HEK293 (cell line): ENCODE measurements around the gene PHOX2B.

ENCODE experiments used
- CTCF ChIA-PET: fragments of 350-600 bp; formaldehyde crosslinking; extraction: SDS; loops from one replicate; lab custom pipeline; 2021; ENCODE audit warnings: antibody characterized with exemption; lab: Yijun Ruan, JAX
- POLR2A ChIA-PET: fragments of 300-600 bp; formaldehyde crosslinking; extraction: SDS; loops from one replicate; lab custom pipeline; 2020; ENCODE audit warnings: antibody characterized with exemption, inconsistent platforms; lab: Yijun Ruan, JAX
- H3K27ac ChIP-seq: fragments of 200-500 bp; sonication (Bioruptor generic); 2 replicates; pipeline ENCODE4 v1.5.1; 2014; ENCODE audit warnings: low read depth, low read length, control low read depth, inconsistent platforms; ENCODE audit errors: extremely low read depth
- H3K36me3 ChIP-seq, 2 experiments: fragments of 200-500 bp in 1 of 2; sonication (Bioruptor generic) in 1 of 2; 1 replicate in 1 of 2; 2 replicates in 1 of 2; pipeline ENCODE4 v1.5.1; 2014 to 2017; ENCODE audit warnings: inconsistent platforms in 2 of 2, low read length in 2 of 2; ENCODE audit not compliant: control insufficient read depth in 2 of 2, insufficient read depth in 1 of 2
- H3K4me1 ChIP-seq: fragments of 200-500 bp; sonication (Bioruptor generic); 2 replicates; pipeline ENCODE4 v1.5.1; 2014; ENCODE audit warnings: mild to moderate bottlenecking, low read length, inconsistent platforms; ENCODE audit not compliant: control insufficient read depth, insufficient read depth
- H3K4me3 ChIP-seq: 2 replicates; pipeline ENCODE4 v1.5.1; 2011; ENCODE audit warnings: low read depth, mild to moderate bottlenecking, control low read depth, low read length, moderate library complexity
- H3K9me3 ChIP-seq: fragments of 200-500 bp; sonication (Bioruptor generic); 2 replicates; pipeline ENCODE4 v1.5.1; 2014; ENCODE audit warnings: low read depth, low read length, inconsistent platforms; ENCODE audit not compliant: control insufficient read depth, insufficient read depth
- GLIS1 ChIP-seq: fragments of 450-650 bp; formaldehyde crosslinking; IDR thresholded peaks from 2 replicates; pipeline ENCODE4 v1.5.1; 2016; ENCODE audit warnings: missing biosample characterization, missing genetic modification characterization
- KLF1 ChIP-seq: fragments of 450-650 bp; formaldehyde crosslinking; IDR thresholded peaks from 2 replicates; pipeline ENCODE4 v1.5.1; 2016; ENCODE audit warnings: missing biosample characterization, missing genetic modification characterization
- KLF9 ChIP-seq: fragments of 450-650 bp; formaldehyde crosslinking; IDR thresholded peaks from 2 replicates; pipeline ENCODE4 v1.5.1; 2016; ENCODE audit warnings: missing biosample characterization, missing genetic modification characterization, low read depth
- MEIS1 ChIP-seq: sonication (generic); formaldehyde crosslinking; IDR thresholded peaks from 2 replicates; pipeline ENCODE4 v1.8.1; 2022; ENCODE audit warnings: missing genetic modification reagents, mild to moderate bottlenecking, borderline replicate concordance
- SCRT1 ChIP-seq: fragments of 450-650 bp; formaldehyde crosslinking; IDR thresholded peaks from 2 replicates; pipeline ENCODE4 v1.5.1; 2016; ENCODE audit warnings: missing biosample characterization, missing genetic modification characterization, borderline replicate concordance
- WT1 ChIP-seq: fragments of 450-650 bp; formaldehyde crosslinking; IDR thresholded peaks from 2 replicates; pipeline ENCODE4 v1.5.1; 2016; ENCODE audit warnings: missing biosample characterization, missing genetic modification characterization
- YY1 ChIP-seq: fragments of 450-650 bp; formaldehyde crosslinking; IDR thresholded peaks from 2 replicates; pipeline ENCODE4 v1.5.1; 2018; ENCODE audit warnings: missing biosample characterization, missing genetic modification characterization
- ZEB2 ChIP-seq: fragments of 450-650 bp; formaldehyde crosslinking; IDR thresholded peaks from 2 replicates; pipeline ENCODE4 v1.5.1; 2016; ENCODE audit warnings: missing biosample characterization, missing genetic modification characterization
- ZNF169 ChIP-seq: fragments of 450-650 bp; formaldehyde crosslinking; IDR thresholded peaks from 2 replicates; pipeline ENCODE4 v1.5.1; 2016; ENCODE audit warnings: missing biosample characterization, missing genetic modification characterization
- ZNF324 ChIP-seq: fragments of 450-650 bp; formaldehyde crosslinking; IDR thresholded peaks from 2 replicates; pipeline ENCODE4 v1.5.1; 2016; ENCODE audit warnings: missing biosample characterization, missing genetic modification characterization
- ZNF426 ChIP-seq: fragments of 450-650 bp; formaldehyde crosslinking; IDR thresholded peaks from 2 replicates; pipeline ENCODE4 v1.5.1; 2017; ENCODE audit warnings: missing biosample characterization, missing genetic modification characterization, mild to moderate bottlenecking, inconsistent platforms, moderate library complexity
- ZNF561 ChIP-seq: fragments of 450-650 bp; IDR thresholded peaks from 2 replicates; pipeline ENCODE4 v1.5.1; 2018; ENCODE audit warnings: missing biosample characterization, missing genetic modification characterization, borderline replicate concordance
- ZNF600 ChIP-seq: fragments of 450-650 bp; formaldehyde crosslinking; IDR thresholded peaks from 2 replicates; pipeline ENCODE4 v1.5.1; 2016; ENCODE audit warnings: missing biosample characterization, missing genetic modification characterization
- ZNF623 ChIP-seq: fragments of 450-650 bp; formaldehyde crosslinking; IDR thresholded peaks from 2 replicates; pipeline ENCODE4 v1.5.1; 2016; ENCODE audit warnings: missing biosample characterization, missing genetic modification characterization
- ZNF660 ChIP-seq: fragments of 450-650 bp; IDR thresholded peaks from 2 replicates; pipeline ENCODE4 v1.5.1; 2018; ENCODE audit warnings: missing biosample characterization, mild to moderate bottlenecking, missing genetic modification characterization
- ZNF776 ChIP-seq: fragments of 450-650 bp; formaldehyde crosslinking; IDR thresholded peaks from 2 replicates; pipeline ENCODE4 v1.5.0; 2017; ENCODE audit warnings: missing biosample characterization, missing genetic modification characterization, borderline replicate concordance
- ZNF777 ChIP-seq: fragments of 450-650 bp; formaldehyde crosslinking; IDR thresholded peaks from 2 replicates; pipeline ENCODE4 v1.5.1; 2017; ENCODE audit warnings: missing biosample characterization, missing genetic modification characterization, borderline replicate concordance
- ZNF830 ChIP-seq: fragments of 450-650 bp; IDR thresholded peaks from 2 replicates; pipeline ENCODE4 v1.5.0; 2018; ENCODE audit warnings: missing biosample characterization, missing genetic modification characterization, low read depth, mild to moderate bottlenecking, moderate library complexity
- ZXDB ChIP-seq: fragments of 450-650 bp; formaldehyde crosslinking; IDR thresholded peaks from 2 replicates; pipeline ENCODE4 v1.5.1; 2016; ENCODE audit warnings: missing biosample characterization, missing genetic modification characterization
- TF ChIP-seq, protein P1 (sequence below): fragments of 450-650 bp; formaldehyde crosslinking; IDR thresholded peaks from 2 replicates; pipeline ENCODE4 v1.5.1; 2017; ENCODE audit warnings: missing biosample characterization, missing genetic modification characterization
- TF ChIP-seq, protein P2 (sequence below): fragments of 450-650 bp; formaldehyde crosslinking; IDR thresholded peaks from 2 replicates; pipeline ENCODE4 v1.5.1; 2016; ENCODE audit warnings: missing biosample characterization, missing genetic modification characterization
- TF ChIP-seq, protein P3 (sequence below): fragments of 450-650 bp; formaldehyde crosslinking; IDR thresholded peaks from 2 replicates; pipeline ENCODE4 v1.5.1; 2016; ENCODE audit warnings: missing biosample characterization, missing genetic modification characterization
- TF ChIP-seq, protein P4 (sequence below): fragments of 450-650 bp; formaldehyde crosslinking; IDR thresholded peaks from 2 replicates; pipeline ENCODE4 v1.5.1; 2017; ENCODE audit warnings: missing biosample characterization, missing genetic modification characterization

Gene PHOX2B

DNA sequence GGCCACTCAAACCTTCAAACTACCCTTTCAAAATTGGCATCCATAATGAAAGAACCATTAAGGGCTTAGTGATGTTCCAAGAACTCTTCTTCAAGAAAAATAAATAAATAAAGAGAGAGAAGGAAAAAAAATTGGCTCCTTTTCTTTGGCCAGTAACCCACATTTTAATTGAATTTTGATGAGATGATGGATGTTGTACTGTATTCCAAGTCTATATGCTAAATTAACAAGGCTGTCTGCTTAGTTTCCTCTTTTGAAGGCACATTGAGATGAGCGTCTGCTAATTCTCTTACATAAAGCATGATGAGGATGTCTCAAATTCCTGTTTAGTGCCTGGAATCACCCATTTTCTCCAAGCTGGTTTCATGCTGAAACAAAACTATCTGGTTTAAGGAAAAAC is 33.4 kb downstream of the PHOX2B start:
- Histone ChIP-seq H3K9me3 (no peaks in the 10 kb centered on the region), H3K4me1 (no peaks in the 10 kb centered on the region; the same call in 1 of the 2 replicates), H3K36me3 (no peaks in the 10 kb centered on the region), H3K27ac (no peak overlapping the region)
- TF ChIP-seq ZNF561 = no peak
- no peak for TF ChIP-seq YY1
- TF ChIP-seq MEIS1 (CRISPR knock-in tag) = no peak
- TF ChIP-seq ZNF623 (tag by site-specific recombination) = no peak
- TF ChIP-seq GLIS1 (tag by site-specific recombination) = no peak
- TF ChIP-seq ZXDB (tag by site-specific recombination) = no peak
- no peak for TF ChIP-seq ZNF777 (tag by site-specific recombination)
- no peak for TF ChIP-seq KLF9 (tag by site-specific recombination)
- TF ChIP-seq ZNF600 = no peak
- TF ChIP-seq ZNF169 (tag by site-specific recombination) = no peak
- TF ChIP-seq, all 188 proteins: peak for 0
- ChIA-PET CTCF (no interaction called here), POLR2A (no interaction called here)
- no peak overlapping the region for H3K4me3 ChIP-seq

DNA sequence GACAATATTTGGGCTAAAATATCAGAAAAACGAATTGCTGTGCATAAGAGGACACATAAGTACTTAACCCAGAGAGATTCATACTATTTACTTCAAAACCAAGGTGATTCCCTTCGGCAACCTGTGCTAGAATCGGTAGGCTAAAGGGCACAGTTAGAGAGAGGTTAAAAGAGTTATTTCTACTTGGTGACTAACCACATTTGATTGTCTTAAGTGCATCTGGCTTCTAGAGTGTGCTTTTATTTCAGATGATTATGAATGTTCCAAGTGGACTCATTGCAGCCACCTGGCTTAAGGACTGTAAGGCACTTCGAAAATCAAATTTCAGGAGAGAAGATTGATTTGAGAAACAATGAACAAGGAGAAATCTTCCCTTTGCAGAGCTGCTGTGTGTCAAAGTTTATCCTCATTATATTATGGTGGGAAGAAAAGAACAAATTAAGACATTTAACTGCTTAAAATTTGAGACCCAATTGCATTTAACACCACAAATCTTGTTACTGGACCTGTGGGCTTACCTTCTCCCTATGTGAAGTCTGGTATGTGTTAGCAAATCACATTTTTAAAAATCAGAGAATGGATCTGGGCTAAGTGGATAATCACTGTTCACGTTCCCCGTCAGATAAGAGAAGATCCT is 34.0 kb downstream of the PHOX2B start:
- no peaks in the 10 kb centered on the region; the same call in 1 of the 2 replicates for H3K4me1 ChIP-seq
- no peaks in the 10 kb centered on the region for H3K9me3 ChIP-seq
- H3K36me3 ChIP-seq = no peaks in the 10 kb centered on the region
- CTCF ChIA-PET = interaction anchor here (0.7 kb wide), 1 partner anchor 590 kb away, joined by 4 read pairs; no protein-coding TSS in a partner anchor
- H3K4me3 ChIP-seq = no peak overlapping the region
- no peak overlapping the region for H3K27ac ChIP-seq
- POLR2A ChIA-PET = no interaction called here
- TF ChIP-seq, protein P1, sequence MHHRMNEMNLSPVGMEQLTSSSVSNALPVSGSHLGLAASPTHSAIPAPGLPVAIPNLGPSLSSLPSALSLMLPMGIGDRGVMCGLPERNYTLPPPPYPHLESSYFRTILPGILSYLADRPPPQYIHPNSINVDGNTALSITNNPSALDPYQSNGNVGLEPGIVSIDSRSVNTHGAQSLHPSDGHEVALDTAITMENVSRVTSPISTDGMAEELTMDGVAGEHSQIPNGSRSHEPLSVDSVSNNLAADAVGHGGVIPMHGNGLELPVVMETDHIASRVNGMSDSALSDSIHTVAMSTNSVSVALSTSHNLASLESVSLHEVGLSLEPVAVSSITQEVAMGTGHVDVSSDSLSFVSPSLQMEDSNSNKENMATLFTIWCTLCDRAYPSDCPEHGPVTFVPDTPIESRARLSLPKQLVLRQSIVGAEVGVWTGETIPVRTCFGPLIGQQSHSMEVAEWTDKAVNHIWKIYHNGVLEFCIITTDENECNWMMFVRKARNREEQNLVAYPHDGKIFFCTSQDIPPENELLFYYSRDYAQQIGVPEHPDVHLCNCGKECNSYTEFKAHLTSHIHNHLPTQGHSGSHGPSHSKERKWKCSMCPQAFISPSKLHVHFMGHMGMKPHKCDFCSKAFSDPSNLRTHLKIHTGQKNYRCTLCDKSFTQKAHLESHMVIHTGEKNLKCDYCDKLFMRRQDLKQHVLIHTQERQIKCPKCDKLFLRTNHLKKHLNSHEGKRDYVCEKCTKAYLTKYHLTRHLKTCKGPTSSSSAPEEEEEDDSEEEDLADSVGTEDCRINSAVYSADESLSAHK = no peak
- TF ChIP-seq ZNF660 = no peak
- TF ChIP-seq ZNF776 (tag by site-specific recombination) = no peak
- TF ChIP-seq, protein P2, sequence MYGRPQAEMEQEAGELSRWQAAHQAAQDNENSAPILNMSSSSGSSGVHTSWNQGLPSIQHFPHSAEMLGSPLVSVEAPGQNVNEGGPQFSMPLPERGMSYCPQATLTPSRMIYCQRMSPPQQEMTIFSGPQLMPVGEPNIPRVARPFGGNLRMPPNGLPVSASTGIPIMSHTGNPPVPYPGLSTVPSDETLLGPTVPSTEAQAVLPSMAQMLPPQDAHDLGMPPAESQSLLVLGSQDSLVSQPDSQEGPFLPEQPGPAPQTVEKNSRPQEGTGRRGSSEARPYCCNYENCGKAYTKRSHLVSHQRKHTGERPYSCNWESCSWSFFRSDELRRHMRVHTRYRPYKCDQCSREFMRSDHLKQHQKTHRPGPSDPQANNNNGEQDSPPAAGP (tag by site-specific recombination) = no peak
- no peak for TF ChIP-seq KLF1
- TF ChIP-seq, protein P3, sequence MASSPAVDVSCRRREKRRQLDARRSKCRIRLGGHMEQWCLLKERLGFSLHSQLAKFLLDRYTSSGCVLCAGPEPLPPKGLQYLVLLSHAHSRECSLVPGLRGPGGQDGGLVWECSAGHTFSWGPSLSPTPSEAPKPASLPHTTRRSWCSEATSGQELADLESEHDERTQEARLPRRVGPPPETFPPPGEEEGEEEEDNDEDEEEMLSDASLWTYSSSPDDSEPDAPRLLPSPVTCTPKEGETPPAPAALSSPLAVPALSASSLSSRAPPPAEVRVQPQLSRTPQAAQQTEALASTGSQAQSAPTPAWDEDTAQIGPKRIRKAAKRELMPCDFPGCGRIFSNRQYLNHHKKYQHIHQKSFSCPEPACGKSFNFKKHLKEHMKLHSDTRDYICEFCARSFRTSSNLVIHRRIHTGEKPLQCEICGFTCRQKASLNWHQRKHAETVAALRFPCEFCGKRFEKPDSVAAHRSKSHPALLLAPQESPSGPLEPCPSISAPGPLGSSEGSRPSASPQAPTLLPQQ (tag by site-specific recombination) = no peak
- TF ChIP-seq SCRT1 (tag by site-specific recombination) = no peak
- TF ChIP-seq YY1 = no peak
- TF ChIP-seq ZNF426 = no peak

DNA sequence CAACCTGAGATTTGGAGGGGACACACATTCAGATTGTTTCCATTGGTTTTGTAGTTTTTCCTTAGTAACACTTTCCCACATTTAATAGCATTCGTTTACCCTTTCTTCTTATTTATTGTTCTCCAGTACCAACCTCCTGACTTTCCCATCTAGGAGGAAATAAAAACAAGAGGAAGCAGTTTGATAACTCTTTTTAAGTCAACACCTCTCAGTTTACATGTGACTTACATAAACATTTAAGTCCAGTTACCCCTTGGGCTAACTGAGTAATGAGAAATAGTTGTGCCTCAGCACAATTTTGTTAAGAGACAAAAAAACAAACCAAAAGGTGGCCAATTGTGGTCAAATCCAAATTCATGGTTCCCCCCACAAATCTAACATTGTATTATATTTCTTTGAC is 34.8 kb downstream of the PHOX2B start:
- CTCF ChIA-PET = no interaction called here
- TF ChIP-seq, protein P4, sequence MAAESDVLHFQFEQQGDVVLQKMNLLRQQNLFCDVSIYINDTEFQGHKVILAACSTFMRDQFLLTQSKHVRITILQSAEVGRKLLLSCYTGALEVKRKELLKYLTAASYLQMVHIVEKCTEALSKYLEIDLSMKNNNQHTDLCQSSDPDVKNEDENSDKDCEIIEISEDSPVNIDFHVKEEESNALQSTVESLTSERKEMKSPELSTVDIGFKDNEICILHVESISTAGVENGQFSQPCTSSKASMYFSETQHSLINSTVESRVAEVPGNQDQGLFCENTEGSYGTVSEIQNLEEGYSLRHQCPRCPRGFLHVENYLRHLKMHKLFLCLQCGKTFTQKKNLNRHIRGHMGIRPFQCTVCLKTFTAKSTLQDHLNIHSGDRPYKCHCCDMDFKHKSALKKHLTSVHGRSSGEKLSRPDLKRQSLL (tag by site-specific recombination) = no peak
- TF ChIP-seq ZEB2 = no peak
- TF ChIP-seq ZNF324 (tag by site-specific recombination) = no peak
- 0 out of 2 replicates have a peak, but pooled peaks have one; percentile 21 for TF ChIP-seq WT1 (tag by site-specific recombination)
- TF ChIP-seq ZNF830 = no peak

More for the DNA sequence above, 34.8 kb downstream of the PHOX2B start:
- Histone ChIP-seq H3K36me3 (no peaks in the 10 kb centered on the region), H3K27ac (no peak overlapping the region), H3K9me3 (no peaks in the 10 kb centered on the region), H3K4me1 (no peaks in the 10 kb centered on the region; the same call in 1 of the 2 replicates), H3K4me3 (no peak overlapping the region)
- POLR2A ChIA-PET = no interaction called here
